Brain pericyte (primary cell): ENCODE measurements around the gene KRT6B.

Experiments
- DNase-seq: peaks from one replicate; pipeline ENCODE4 v3.0.0-alpha.2; 2012; ENCODE audit warnings: low read depth, low spot score

Gene KRT6B

GRCh38 chr12:52436000-52436827, 15.7 kb downstream of the KRT6B start:
- DNase-seq: no peak

GRCh38 chr12:52435659-52435999, 16.3 kb downstream of the KRT6B start:
- DNase-seq: no peak

GRCh38 chr12:52434760-52435530, 17.0 kb downstream of the KRT6B start:
- DNase-seq: no peak

GRCh38 chr12:52434081-52434733, 17.7 kb downstream of the KRT6B start, which contains the start of gene KRT75:
KRT75 (minus strand) TSS chr12:52434371; CDS start chr12:52434304, 67 bp downstream.
- no peak for DNase-seq

GRCh38 chr12:52433501-52434080, 18.4 kb downstream of the KRT6B start:
- no peak for DNase-seq

- no peak for DNase-seq
These were observed 19.3 kb downstream of the KRT6B start for GRCh38 chr12:52432559-52433207.

GRCh38 chr12:52428121-52428520, 23.8 kb downstream of the KRT6B start:
- no peak for DNase-seq

- no peak for DNase-seq
These were observed 24.9 kb downstream of the KRT6B start for GRCh38 chr12:52427083-52427482.

GRCh38 chr12:52426034-52426433, 25.9 kb downstream of the KRT6B start:
- no peak for DNase-seq

- DNase-seq: no peak
These were observed 26.5 kb downstream of the KRT6B start for GRCh38 chr12:52425466-52425865.

- no peak for DNase-seq
These were observed 28.1 kb downstream of the KRT6B start for GRCh38 chr12:52423661-52424500.

- DNase-seq: no peak
These were observed 28.9 kb downstream of the KRT6B start for GRCh38 chr12:52423035-52423434.

GRCh38 chr12:52419656-52420055, 32.3 kb downstream of the KRT6B start:
- no peak for DNase-seq

GRCh38 chr12:52418576-52419110, 33.3 kb downstream of the KRT6B start:
- no peak for DNase-seq

- no peak for DNase-seq
These were observed 34.2 kb downstream of the KRT6B start for GRCh38 chr12:52417740-52418139.

GRCh38 chr12:52416795-52417194, 35.2 kb downstream of the KRT6B start:
- DNase-seq: no peak

GRCh38 chr12:52415870-52416750, 35.8 kb downstream of the KRT6B start:
- DNase-seq: no peak

- no peak for DNase-seq
These were observed 37.0 kb downstream of the KRT6B start for GRCh38 chr12:52414936-52415335.

- DNase-seq: no peak
These were observed 38.1 kb downstream of the KRT6B start for GRCh38 chr12:52413782-52414345.
